Activated CD8-positive, alpha-beta memory T cell treated with anti-CD3 and anti-CD28 coated beads, Interleukin-2, amount 10 ng/mL, durations not matched to agents 7 days and 5 days (primary cell): ENCODE results near the gene CHD1. TPM values are rescaled to one million over a fixed set of nuclear protein-coding genes. Genes with fewer than 3 reads are reported as not detected.

ENCODE experiments used
- ATAC-seq: fragments of 150-1000 bp; cut with Tn5 transposase; one replicate; pipeline ENCODE4 v1.10.0; 2021; ENCODE audit warnings: moderate library complexity
- CTCF ChIA-PET: fragments of 350-600 bp; sonication (Branson Sonifier 250); formaldehyde crosslinking; loops from one replicate; lab custom pipeline; 2021; ENCODE audit warnings: antibody characterized with exemption; lab: Charles Lee
- DNase-seq: peaks from one replicate; pipeline ENCODE4 v3.0.0-alpha.2; 2020
- H3K27ac Mint-ChIP-seq: one replicate; pipeline ENCODE4 v1.8.0; 2021; ENCODE audit warnings: mild to moderate bottlenecking, mixed read lengths
- H3K27me3 Mint-ChIP-seq: one replicate; pipeline ENCODE4 v1.8.0; 2021; ENCODE audit warnings: mixed read lengths
- H3K36me3 Mint-ChIP-seq: one replicate; pipeline ENCODE4 v1.8.0; 2021; ENCODE audit warnings: mild to moderate bottlenecking, mixed read lengths
- H3K4me1 Mint-ChIP-seq: one replicate; pipeline ENCODE4 v1.8.0; 2021; ENCODE audit warnings: mixed read lengths
- H3K4me3 Mint-ChIP-seq: one replicate; pipeline ENCODE4 v1.8.0; 2021; ENCODE audit warnings: mild to moderate bottlenecking, moderate library complexity, mixed read lengths
- H3K9me3 Mint-ChIP-seq: one replicate; pipeline ENCODE4 v1.8.0; 2022; ENCODE audit warnings: low read depth, mixed read lengths
- total RNA-seq, 2 experiments: library from RNA; stranded (reverse); gene quantifications; one replicate each; pipeline ENCODE4 v1.2.3, GENCODE V29; 2021

The CHD1 gene
- total RNA-seq, 2 experiments from 2014 or later, result 40.9 to 49.3 TPM

DNA sequence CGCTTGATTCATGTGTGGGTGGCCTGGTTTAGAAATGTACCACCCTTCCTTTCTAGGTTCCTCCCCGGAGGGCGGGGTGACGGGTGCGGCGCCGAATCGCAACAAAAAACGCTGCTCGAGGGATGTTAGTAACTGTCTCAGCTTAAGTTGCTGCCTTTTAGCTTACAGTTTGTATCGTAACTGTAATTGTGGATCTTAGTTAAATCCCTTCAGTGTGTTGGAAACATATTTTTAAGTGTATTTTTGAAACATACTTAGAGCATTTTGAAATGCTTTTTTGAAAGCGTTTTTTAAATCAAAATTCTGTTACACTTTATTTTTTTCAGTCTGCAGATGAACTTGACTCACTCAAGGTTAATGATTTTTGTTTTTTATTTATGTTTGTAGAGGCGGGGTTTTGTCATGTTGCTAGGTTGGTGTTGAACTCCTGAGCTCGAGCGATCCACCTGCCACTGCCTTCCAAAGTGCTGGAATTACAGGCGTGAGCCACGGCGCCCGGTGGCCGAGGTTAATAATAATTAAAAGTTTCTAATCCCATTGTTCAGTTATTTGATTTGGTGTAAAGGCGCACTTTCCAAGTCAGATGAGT lies 997 bp upstream of the CHD1 start:
- Mint-ChIP-seq H3K27ac (peak overlapping the region; percentile 100), H3K4me1 (peaks cover 46% of the 10 kb centered on the region), H3K4me3 (peak overlapping the region; percentile 98), H3K27me3 (no peaks in the 10 kb centered on the region), H3K9me3 (no peaks in the 10 kb centered on the region), H3K36me3 (peaks cover 30% of the 10 kb centered on the region)
- DNase-seq (no peak), ATAC-seq (no peak)
- CTCF ChIA-PET, result interaction anchor here (0.8 to 2.9 kb wide), 6 partner anchors 22 to 131 kb away, joined by 3 to 10 read pairs (median 4); no protein-coding TSS in a partner anchor

DNA sequence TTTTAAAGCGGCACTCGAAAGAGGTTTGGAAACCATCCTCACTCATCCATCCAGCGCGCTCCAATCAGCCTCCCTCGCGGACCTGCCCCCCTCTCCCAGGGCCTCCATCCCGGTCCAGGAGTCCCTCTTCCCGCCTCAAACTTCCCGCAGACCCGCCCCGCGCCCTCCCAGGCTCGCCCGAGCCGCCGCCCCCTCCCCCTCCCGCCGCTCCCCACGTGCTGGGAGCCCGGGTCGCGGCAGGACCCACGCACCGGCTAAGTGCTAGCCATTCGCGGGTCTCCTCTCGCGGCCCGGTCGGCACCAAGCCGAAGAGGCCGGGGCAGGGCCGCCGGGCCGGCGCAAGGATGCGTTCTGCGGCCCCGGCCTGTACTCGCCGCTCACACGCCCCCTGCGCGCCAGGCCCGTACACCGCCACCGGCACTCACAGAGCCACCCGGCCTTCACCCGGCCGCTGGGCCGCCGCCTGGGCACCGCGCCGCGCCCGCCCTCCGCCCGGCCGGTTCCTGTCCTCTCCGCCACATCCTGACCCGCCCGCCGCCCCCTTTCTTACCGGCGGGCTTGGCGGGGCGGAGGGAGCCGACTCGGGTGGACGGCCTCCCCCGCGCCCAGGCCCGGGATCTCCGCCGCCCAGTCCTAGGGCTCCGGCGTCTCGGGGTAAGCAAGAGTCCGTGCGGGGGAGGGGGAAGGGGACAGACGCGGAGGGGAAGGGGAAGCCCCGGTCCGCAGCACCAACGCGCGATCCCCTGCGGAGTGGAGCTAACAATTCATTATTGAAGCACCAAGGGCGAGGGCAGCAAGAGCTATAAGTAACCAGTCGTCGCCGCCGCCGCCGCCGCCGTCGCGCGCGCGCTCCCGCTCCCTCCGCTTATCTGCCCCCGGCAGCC lies 576 bp downstream of the CHD1 start:
- CTCF ChIA-PET, result interaction anchor here (1.3 to 2.9 kb wide), 4 partner anchors 20 to 99 kb away, joined by 3 to 10 read pairs (median 4); no protein-coding TSS in a partner anchor
- no peaks in the 10 kb centered on the region for H3K9me3 Mint-ChIP-seq
- peak overlapping the region; percentile 100 for H3K27ac Mint-ChIP-seq
- H3K36me3 Mint-ChIP-seq, result peaks cover 27% of the 10 kb centered on the region
- ATAC-seq (peak; percentile 34), DNase-seq (peak; percentile 61)
- H3K4me1 Mint-ChIP-seq, result peaks cover 43% of the 10 kb centered on the region
- H3K27me3 Mint-ChIP-seq, result no peaks in the 10 kb centered on the region
- H3K4me3 Mint-ChIP-seq, result peak overlapping the region; percentile 98

DNA sequence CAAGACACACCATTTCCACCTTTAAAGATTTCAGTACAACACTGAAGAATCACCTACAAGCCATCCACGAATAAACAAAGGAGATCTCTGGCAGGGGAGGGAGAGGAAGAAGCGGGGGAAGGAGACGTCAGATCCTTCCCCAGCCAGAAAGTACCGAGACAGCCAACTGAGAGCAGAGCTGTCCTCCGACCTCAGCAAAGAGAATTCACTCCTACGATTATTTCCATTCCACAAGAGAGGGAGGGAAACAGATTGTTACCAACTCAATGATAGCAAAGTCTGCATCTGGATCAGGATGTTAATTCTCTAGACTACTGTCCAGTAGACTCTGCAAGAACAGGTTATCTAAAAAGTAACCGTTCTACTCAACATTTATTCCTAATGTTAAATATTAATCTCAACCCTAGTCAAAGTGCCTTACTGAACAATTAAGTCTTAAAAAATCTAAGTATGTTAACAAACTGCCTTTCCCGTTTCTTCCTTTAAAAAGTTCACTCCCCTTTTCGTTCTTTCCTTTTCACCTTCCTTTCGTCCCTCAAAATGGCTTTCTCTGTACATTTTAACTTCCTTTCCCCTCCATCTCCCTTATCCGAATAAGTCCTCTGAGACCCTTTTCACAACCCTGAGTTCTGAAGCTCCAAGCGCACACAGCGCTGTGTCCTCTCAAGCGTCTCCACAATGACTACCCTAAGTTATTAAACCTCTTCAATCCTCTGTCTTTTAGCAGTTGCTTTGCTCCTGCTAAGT lies 1.4 kb downstream of the CHD1 start:
- Mint-ChIP-seq H3K36me3 (peaks cover 29% of the 10 kb centered on the region), H3K27ac (peak overlapping the region; percentile 98), H3K4me1 (peaks cover 40% of the 10 kb centered on the region), H3K4me3 (peak overlapping the region; percentile 98), H3K9me3 (no peaks in the 10 kb centered on the region), H3K27me3 (no peaks in the 10 kb centered on the region)
- peak; percentile 71 for DNase-seq
- ATAC-seq, result peak; percentile 7
- CTCF ChIA-PET, result interaction anchor here (1.0 to 2.9 kb wide), 3 partner anchors 19 to 100 kb away, joined by 3 to 10 read pairs (median 3); no protein-coding TSS in a partner anchor

- ATAC-seq, result no peak
- CTCF ChIA-PET, result interaction anchor here (1.0 to 3.5 kb wide), 7 partner anchors 10 to 136 kb away, joined by 3 to 15 read pairs (median 5); no protein-coding TSS in a partner anchor
- H3K36me3 Mint-ChIP-seq, result peaks cover 46% of the 10 kb centered on the region
- no peaks in the 10 kb centered on the region for H3K9me3 Mint-ChIP-seq
- no peaks in the 10 kb centered on the region for H3K27me3 Mint-ChIP-seq
- H3K4me1 Mint-ChIP-seq, result peaks cover 39% of the 10 kb centered on the region
- peak overlapping the region; percentile 40 for H3K27ac Mint-ChIP-seq
- no peak overlapping the region for H3K4me3 Mint-ChIP-seq
- no peak for DNase-seq
These were observed 4.8 kb downstream of the CHD1 start for GRCh38 chr5:98923966-98924365.

DNA sequence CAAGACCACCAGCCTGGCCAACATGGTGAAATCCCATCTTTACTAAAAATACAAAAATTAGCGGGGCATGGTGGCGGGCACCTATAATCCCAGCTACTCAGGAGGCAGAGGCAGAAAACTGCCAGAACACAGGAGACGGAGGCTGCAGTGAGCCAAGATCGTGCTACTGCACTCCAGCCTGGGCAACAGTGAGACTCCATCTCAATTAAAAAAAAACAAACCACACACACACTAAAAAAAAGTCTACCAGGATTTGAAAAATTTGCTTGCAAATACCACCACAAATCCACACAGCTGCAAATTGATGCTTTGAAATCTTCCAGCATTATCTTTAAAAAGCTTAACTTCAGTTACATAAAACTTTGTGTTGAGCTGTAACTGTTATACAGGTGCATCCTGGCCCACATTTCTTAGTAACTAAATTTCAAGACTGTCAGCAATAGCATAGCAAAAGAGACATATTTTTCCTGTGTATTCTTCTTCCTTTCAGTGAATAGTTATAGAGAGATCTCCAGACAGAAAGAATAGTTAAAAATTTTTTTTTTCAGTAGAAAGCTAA lies 6.8 kb downstream of the CHD1 start:
- CTCF ChIA-PET, result interaction anchor here (1.4 to 3.5 kb wide), 2 partner anchors 11 to 138 kb away, joined by 3 to 15 read pairs; no protein-coding TSS in a partner anchor
- ATAC-seq, result no peak
- Mint-ChIP-seq H3K36me3 (peaks cover 56% of the 10 kb centered on the region), H3K27ac (peak overlapping the region; percentile 29), H3K27me3 (no peaks in the 10 kb centered on the region), H3K4me3 (no peak overlapping the region), H3K9me3 (no peaks in the 10 kb centered on the region), H3K4me1 (peaks cover 48% of the 10 kb centered on the region)
- DNase-seq, result no peak

- no peak overlapping the region for H3K27ac Mint-ChIP-seq
- no peaks in the 10 kb centered on the region for H3K9me3 Mint-ChIP-seq
- CTCF ChIA-PET, result interaction anchor here (0.7 kb wide), 1 partner anchor 9 kb away, joined by 3 read pairs; no protein-coding TSS in a partner anchor
- H3K4me1 Mint-ChIP-seq, result peaks cover 48% of the 10 kb centered on the region
- DNase-seq, result no peak
- H3K27me3 Mint-ChIP-seq, result no peaks in the 10 kb centered on the region
- peaks cover 52% of the 10 kb centered on the region for H3K36me3 Mint-ChIP-seq
- ATAC-seq, result no peak
- H3K4me3 Mint-ChIP-seq, result no peak overlapping the region
These were observed 11.4 kb downstream of the CHD1 start for GRCh38 chr5:98917433-98917832.

DNA sequence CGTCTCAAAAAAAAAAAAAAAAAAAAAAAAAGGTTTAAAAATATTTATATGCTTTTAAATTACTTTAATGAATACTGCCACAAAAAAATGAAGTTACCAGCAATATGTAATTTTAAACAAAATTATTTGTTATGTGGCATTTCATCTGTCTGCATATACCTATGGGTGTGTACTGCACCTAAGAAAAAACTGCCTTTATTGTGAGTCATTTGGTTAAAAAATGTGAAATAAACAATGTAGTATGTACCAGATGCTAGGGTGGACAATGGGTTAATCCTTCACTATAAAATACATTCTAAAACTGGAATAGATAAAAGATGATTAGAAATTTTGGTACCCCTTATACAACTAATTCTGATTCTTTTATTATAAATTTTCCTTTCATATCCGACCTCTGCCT lies 12.3 kb downstream of the CHD1 start:
- no peak for ATAC-seq
- H3K27me3 Mint-ChIP-seq, result no peaks in the 10 kb centered on the region
- no peaks in the 10 kb centered on the region for H3K9me3 Mint-ChIP-seq
- no peak overlapping the region for H3K27ac Mint-ChIP-seq
- H3K4me3 Mint-ChIP-seq, result no peak overlapping the region
- CTCF ChIA-PET, result no interaction called here
- H3K36me3 Mint-ChIP-seq, result peaks cover 48% of the 10 kb centered on the region
- no peak for DNase-seq
- H3K4me1 Mint-ChIP-seq, result peaks cover 43% of the 10 kb centered on the region

DNA sequence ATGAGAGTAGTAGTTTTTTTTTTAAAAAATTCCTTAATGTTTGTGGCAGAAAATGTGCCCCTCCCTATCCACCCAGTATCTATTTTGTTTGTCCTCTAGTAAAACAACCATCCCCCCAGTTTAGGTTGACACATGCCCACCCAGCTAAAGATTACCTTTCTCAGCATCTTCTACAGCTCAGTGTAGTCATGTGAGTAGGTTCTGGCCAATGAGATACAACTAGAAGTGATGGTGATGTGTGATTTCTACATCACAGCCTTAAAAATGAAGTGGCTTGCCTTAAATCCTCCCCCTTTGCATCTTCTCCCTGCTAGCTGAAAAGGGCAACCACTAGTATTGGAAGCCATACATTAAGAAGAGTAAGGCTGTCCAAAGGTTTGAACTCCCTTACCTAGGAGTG lies 14.9 kb downstream of the CHD1 start:
- no peak for DNase-seq
- Mint-ChIP-seq H3K4me3 (no peak overlapping the region), H3K4me1 (peaks cover 46% of the 10 kb centered on the region), H3K27me3 (no peaks in the 10 kb centered on the region), H3K27ac (no peak overlapping the region), H3K36me3 (peaks cover 32% of the 10 kb centered on the region), H3K9me3 (no peaks in the 10 kb centered on the region)
- peak; percentile 30 for ATAC-seq
- CTCF ChIA-PET, result interaction anchor here (0.9 to 2.6 kb wide), 3 partner anchors 10 to 150 kb away, joined by 3 to 11 read pairs (median 6); no protein-coding TSS in a partner anchor

GRCh38 chr5:98911280-98912040 lies 17.3 kb downstream of the CHD1 start:
- Mint-ChIP-seq H3K27me3 (no peaks in the 10 kb centered on the region), H3K27ac (no peak overlapping the region), H3K9me3 (no peaks in the 10 kb centered on the region), H3K36me3 (peaks cover 15% of the 10 kb centered on the region), H3K4me1 (peaks cover 40% of the 10 kb centered on the region), H3K4me3 (no peak overlapping the region)
- DNase-seq (no peak), ATAC-seq (no peak)
- CTCF ChIA-PET, result interaction anchor here (1.1 to 1.6 kb wide), 3 partner anchors 11 to 149 kb away, joined by 3 to 4 read pairs (median 3); no protein-coding TSS in a partner anchor

DNA sequence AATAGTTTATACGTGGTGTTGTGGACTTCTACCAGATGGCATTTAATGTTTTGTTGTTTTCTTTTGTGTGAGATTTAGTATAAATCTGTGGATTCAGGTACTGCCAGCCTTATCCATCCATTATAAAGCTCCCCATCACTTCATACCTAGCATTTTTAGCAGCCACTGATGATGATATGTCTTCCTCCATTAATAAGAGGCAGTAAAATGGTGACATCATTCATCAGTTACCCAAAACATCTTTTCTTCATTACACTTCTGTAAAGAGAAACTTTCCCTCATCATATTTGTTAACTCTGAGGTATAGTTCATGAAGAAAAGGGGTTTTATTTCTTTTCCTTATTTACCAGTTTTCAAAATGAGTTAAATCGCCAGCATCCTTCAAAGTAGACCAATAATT lies 19.4 kb downstream of the CHD1 start:
- Mint-ChIP-seq H3K27ac (no peak overlapping the region), H3K36me3 (peaks cover 14% of the 10 kb centered on the region), H3K9me3 (no peaks in the 10 kb centered on the region), H3K4me3 (no peak overlapping the region), H3K4me1 (peaks cover 40% of the 10 kb centered on the region), H3K27me3 (no peaks in the 10 kb centered on the region)
- CTCF ChIA-PET, result interaction anchor here (1.3 to 2.6 kb wide), 3 partner anchors 123 to 151 kb away, joined by 3 to 11 read pairs (median 3); no protein-coding TSS in a partner anchor
- no peak for DNase-seq
- no peak for ATAC-seq

- no peaks in the 10 kb centered on the region for H3K9me3 Mint-ChIP-seq
- no peak overlapping the region for H3K27ac Mint-ChIP-seq
- peaks cover 16% of the 10 kb centered on the region for H3K36me3 Mint-ChIP-seq
- H3K27me3 Mint-ChIP-seq, result no peaks in the 10 kb centered on the region
- CTCF ChIA-PET, result interaction anchor here (0.8 to 1.6 kb wide), 9 partner anchors 14 to 153 kb away, joined by 3 to 13 read pairs (median 4); partner anchors contain the start of gene CHD1
- peaks cover 34% of the 10 kb centered on the region for H3K4me1 Mint-ChIP-seq
- no peak for ATAC-seq
- DNase-seq, result no peak
- H3K4me3 Mint-ChIP-seq, result no peak overlapping the region
These were observed 20.9 kb downstream of the CHD1 start for GRCh38 chr5:98907951-98908350.
